Measurements from ENCODE around the gene C2orf66.
A peak's percentile ranks its signal among the peaks of the same experiment; 100 is the strongest.

Gene C2orf66

GRCh38 chr2:196783431-196784094, 25.6 kb downstream of the C2orf66 start:
- Histone ChIP-seq H3K4me3 (ENCODE audit: severe bottlenecking) (no peak overlapping the region), H3K9me3 (ENCODE audit: severe bottlenecking) (no peaks in the 10 kb centered on the region), H3K4me1 (ENCODE audit: insufficient read depth, poor library complexity, severe bottlenecking) (no peaks in the 10 kb centered on the region), H3K36me3 (ENCODE audit: low read depth) (peaks cover 90% of the 10 kb centered on the region), H3K27ac (ENCODE audit: poor library complexity, severe bottlenecking) (no peak overlapping the region), H3K27me3 (ENCODE audit: insufficient read depth, poor library complexity, severe bottlenecking) (no peaks in the 10 kb centered on the region)
- ATAC-seq (ENCODE audit: low read depth) = peak; percentile 58
- TF ChIP-seq CTCF (IDR thresholded peaks at IDR 0.05; ENCODE audit: poor library complexity, severe bottlenecking) = no peak
- no peak for DNase-seq (ENCODE audit: low spot score)

- no peaks in the 10 kb centered on the region for H3K4me1 ChIP-seq (ENCODE audit: insufficient read depth, poor library complexity, severe bottlenecking)
- no peaks in the 10 kb centered on the region for H3K27me3 ChIP-seq (ENCODE audit: insufficient read depth, poor library complexity, severe bottlenecking)
- TF ChIP-seq CTCF (IDR thresholded peaks at IDR 0.05; ENCODE audit: poor library complexity, severe bottlenecking) = no peak
- no peaks in the 10 kb centered on the region for H3K9me3 ChIP-seq (ENCODE audit: severe bottlenecking)
- H3K27ac ChIP-seq (ENCODE audit: poor library complexity, severe bottlenecking) = no peak overlapping the region
- ATAC-seq (ENCODE audit: low read depth) (no peak), DNase-seq (ENCODE audit: low spot score) (no peak)
- peaks cover 94% of the 10 kb centered on the region for H3K36me3 ChIP-seq (ENCODE audit: low read depth)
- H3K4me3 ChIP-seq (ENCODE audit: severe bottlenecking) = no peak overlapping the region
Measured at GRCh38 chr2:196767101-196767500, 42.1 kb downstream of the C2orf66 start.

- DNase-seq (ENCODE audit: low spot score) (no peak), ATAC-seq (ENCODE audit: low read depth) (no peak)
- H3K36me3 ChIP-seq (ENCODE audit: low read depth) = peaks cover 19% of the 10 kb centered on the region
- H3K4me1 ChIP-seq (ENCODE audit: insufficient read depth, poor library complexity, severe bottlenecking) = no peaks in the 10 kb centered on the region
- no peak for TF ChIP-seq CTCF (IDR thresholded peaks at IDR 0.05; ENCODE audit: poor library complexity, severe bottlenecking)
- H3K9me3 ChIP-seq (ENCODE audit: severe bottlenecking) = no peaks in the 10 kb centered on the region
- no peaks in the 10 kb centered on the region for H3K27me3 ChIP-seq (ENCODE audit: insufficient read depth, poor library complexity, severe bottlenecking)
- H3K27ac ChIP-seq (ENCODE audit: poor library complexity, severe bottlenecking) = no peak overlapping the region
- no peak overlapping the region for H3K4me3 ChIP-seq (ENCODE audit: severe bottlenecking)
Measured at GRCh38 chr2:196759378-196759706, 49.8 kb downstream of the C2orf66 start.

DNA sequence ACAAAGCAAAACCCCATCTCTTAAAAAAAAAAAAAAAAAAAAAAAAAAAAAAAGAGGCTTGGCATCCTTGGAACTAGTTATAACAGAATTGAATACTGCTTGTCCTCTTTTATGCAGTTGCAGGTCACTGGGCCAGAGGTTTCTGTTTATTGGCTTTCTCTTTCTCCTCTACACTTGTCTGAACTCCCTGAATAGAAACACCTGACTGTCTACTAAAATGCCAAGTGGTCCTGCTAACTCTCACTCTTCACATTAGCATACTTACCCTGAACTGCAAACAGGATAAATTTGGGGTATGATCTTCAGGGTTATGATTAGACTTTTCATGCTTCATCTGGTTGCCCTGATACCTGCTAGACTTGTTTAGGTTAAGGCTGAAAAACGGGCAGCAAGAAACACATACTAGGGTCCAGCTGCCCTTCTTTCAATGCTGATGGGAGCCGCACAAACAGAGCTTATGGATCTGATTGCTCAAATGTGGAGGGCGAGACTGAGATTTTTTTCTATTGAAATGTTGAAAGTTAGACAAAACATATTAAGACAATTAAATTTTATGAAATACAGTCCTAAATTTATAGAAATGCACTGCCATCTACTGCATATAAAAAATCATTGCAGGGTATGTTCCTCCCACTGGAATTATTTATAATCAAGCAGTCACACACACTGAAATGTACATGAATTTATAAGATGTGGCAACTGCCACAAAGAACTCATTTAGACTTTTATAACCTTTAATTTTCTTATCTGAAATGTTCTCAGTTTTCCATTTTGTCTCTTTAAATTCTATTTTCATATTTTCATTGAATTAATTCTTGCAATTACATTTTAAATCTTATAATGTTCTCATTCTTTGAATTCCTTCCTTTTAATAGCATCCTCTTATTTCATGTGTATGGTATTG, 50.4 kb downstream of the C2orf66 start:
- no peaks in the 10 kb centered on the region for H3K9me3 ChIP-seq (ENCODE audit: severe bottlenecking)
- H3K36me3 ChIP-seq (ENCODE audit: low read depth) = peaks cover 12% of the 10 kb centered on the region
- ATAC-seq (ENCODE audit: low read depth) (0 out of 3 replicates have a peak, but pooled peaks have one; percentile 31), DNase-seq (ENCODE audit: low spot score) (no peak)
- H3K27ac ChIP-seq (ENCODE audit: poor library complexity, severe bottlenecking) = no peak overlapping the region
- TF ChIP-seq CTCF (IDR thresholded peaks at IDR 0.05; ENCODE audit: poor library complexity, severe bottlenecking) = peak; percentile 57
- no peaks in the 10 kb centered on the region for H3K4me1 ChIP-seq (ENCODE audit: insufficient read depth, poor library complexity, severe bottlenecking)
- no peak overlapping the region for H3K4me3 ChIP-seq (ENCODE audit: severe bottlenecking)
- no peaks in the 10 kb centered on the region for H3K27me3 ChIP-seq (ENCODE audit: insufficient read depth, poor library complexity, severe bottlenecking)

All from RWPE2 (cell line).